ENCODE measurements around the gene DOCK10. TPM values are rescaled to one million over a fixed set of nuclear protein-coding genes. Genes with fewer than 3 reads are reported as not detected.
A peak's percentile ranks its signal among the peaks of the same experiment; 100 is the strongest.

The DOCK10 gene
- total RNA-seq, 1 experiment from 2014 or later = 0.96 TPM

GRCh38 chr2:224847961-224848850, 194.1 kb downstream of the DOCK10 start:
- peaks cover 7% of the 10 kb centered on the region for H3K36me3 Mint-ChIP-seq (ENCODE audit: insufficient read depth, unreplicated experiment)
- BruUV-seq (replicated peaks) = no TSS peak
- no peak overlapping the region for H3K27ac Mint-ChIP-seq (ENCODE audit: low read depth, unreplicated experiment)
- TF ChIP-seq, protein P1, sequence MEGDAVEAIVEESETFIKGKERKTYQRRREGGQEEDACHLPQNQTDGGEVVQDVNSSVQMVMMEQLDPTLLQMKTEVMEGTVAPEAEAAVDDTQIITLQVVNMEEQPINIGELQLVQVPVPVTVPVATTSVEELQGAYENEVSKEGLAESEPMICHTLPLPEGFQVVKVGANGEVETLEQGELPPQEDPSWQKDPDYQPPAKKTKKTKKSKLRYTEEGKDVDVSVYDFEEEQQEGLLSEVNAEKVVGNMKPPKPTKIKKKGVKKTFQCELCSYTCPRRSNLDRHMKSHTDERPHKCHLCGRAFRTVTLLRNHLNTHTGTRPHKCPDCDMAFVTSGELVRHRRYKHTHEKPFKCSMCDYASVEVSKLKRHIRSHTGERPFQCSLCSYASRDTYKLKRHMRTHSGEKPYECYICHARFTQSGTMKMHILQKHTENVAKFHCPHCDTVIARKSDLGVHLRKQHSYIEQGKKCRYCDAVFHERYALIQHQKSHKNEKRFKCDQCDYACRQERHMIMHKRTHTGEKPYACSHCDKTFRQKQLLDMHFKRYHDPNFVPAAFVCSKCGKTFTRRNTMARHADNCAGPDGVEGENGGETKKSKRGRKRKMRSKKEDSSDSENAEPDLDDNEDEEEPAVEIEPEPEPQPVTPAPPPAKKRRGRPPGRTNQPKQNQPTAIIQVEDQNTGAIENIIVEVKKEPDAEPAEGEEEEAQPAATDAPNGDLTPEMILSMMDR (IDR thresholded peaks at IDR 0.05; ENCODE audit: unreplicated experiment) = no peak
- peaks cover 19% of the 10 kb centered on the region for H3K4me1 Mint-ChIP-seq (ENCODE audit: insufficient read depth, unreplicated experiment)
- ChIA-PET POLR2A (interaction anchor here (0.5 to 3.3 kb wide), 18 partner anchors 10 to 263 kb away, joined by 3 to 26 read pairs (median 4); partner anchors contain the start of gene CUL3), CTCF (interaction anchor here (0.6 to 1.1 kb wide), 9 partner anchors 12 to 1368 kb away, joined by 3 to 7 read pairs (median 3); no protein-coding TSS in a partner anchor)
- intact Hi-C loops (cut with micrococcal nuclease) = no loop called here
- no peaks in the 10 kb centered on the region for H3K9me3 Mint-ChIP-seq (ENCODE audit: unreplicated experiment)
- H3K27me3 Mint-ChIP-seq (ENCODE audit: insufficient read depth, unreplicated experiment) = no peaks in the 10 kb centered on the region
- DNase-seq (ENCODE audit: unreplicated experiment) = peak; percentile 98
- H3K4me3 Mint-ChIP-seq (ENCODE audit: unreplicated experiment) = no peak overlapping the region

DNA sequence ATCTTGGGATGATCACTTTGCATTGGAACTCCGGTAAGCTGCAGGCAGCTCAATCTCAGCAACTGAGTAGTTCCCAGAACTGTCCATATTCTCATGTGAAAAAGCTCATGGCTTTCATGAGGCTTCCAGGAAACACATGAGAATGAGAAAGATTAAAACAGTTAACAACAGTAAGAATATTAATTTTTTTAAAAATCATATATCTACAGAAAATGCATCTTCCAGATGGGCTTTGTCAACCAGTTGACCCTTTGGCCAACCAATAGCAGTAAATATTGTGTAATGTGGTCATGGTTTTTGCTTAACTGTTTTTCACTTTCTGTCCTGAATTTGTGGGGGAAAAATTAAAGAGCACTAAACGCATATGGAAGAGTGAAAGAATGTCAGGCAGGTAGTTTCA, 194.9 kb downstream of the DOCK10 start:
- POLR2A ChIA-PET = interaction anchor here (0.5 to 3.3 kb wide), 8 partner anchors 10 to 178 kb away, joined by 3 to 23 read pairs (median 4); no protein-coding TSS in a partner anchor
- BruUV-seq (replicated peaks) = no TSS peak
- no peak overlapping the region for H3K4me3 Mint-ChIP-seq (ENCODE audit: unreplicated experiment)
- peaks cover 27% of the 10 kb centered on the region for H3K4me1 Mint-ChIP-seq (ENCODE audit: insufficient read depth, unreplicated experiment)
- TF ChIP-seq, protein P1 (IDR thresholded peaks at IDR 0.05; ENCODE audit: unreplicated experiment) = no peak
- intact Hi-C loops (cut with micrococcal nuclease) = no loop called here
- H3K27me3 Mint-ChIP-seq (ENCODE audit: insufficient read depth, unreplicated experiment) = no peaks in the 10 kb centered on the region
- DNase-seq (ENCODE audit: unreplicated experiment) = no peak
- peaks cover 7% of the 10 kb centered on the region for H3K36me3 Mint-ChIP-seq (ENCODE audit: insufficient read depth, unreplicated experiment)
- no peak overlapping the region for H3K27ac Mint-ChIP-seq (ENCODE audit: low read depth, unreplicated experiment)
- CTCF ChIA-PET = interaction anchor here (0.8 to 1.0 kb wide), 3 partner anchors 13 to 154 kb away, joined by 3 to 5 read pairs (median 4); no protein-coding TSS in a partner anchor
- no peaks in the 10 kb centered on the region for H3K9me3 Mint-ChIP-seq (ENCODE audit: unreplicated experiment)

- TF ChIP-seq, protein P1 (IDR thresholded peaks at IDR 0.05; ENCODE audit: unreplicated experiment) = no peak
- H3K36me3 Mint-ChIP-seq (ENCODE audit: insufficient read depth, unreplicated experiment) = peaks cover 7% of the 10 kb centered on the region
- BruUV-seq (replicated peaks) = no TSS peak
- no peak overlapping the region for H3K27ac Mint-ChIP-seq (ENCODE audit: low read depth, unreplicated experiment)
- intact Hi-C loops (cut with micrococcal nuclease) = no loop called here
- H3K4me1 Mint-ChIP-seq (ENCODE audit: insufficient read depth, unreplicated experiment) = peaks cover 28% of the 10 kb centered on the region
- H3K9me3 Mint-ChIP-seq (ENCODE audit: unreplicated experiment) = no peaks in the 10 kb centered on the region
- POLR2A ChIA-PET = interaction anchor here (0.8 kb wide), 1 partner anchor 30 kb away, joined by 3 read pairs; no protein-coding TSS in a partner anchor
- H3K27me3 Mint-ChIP-seq (ENCODE audit: insufficient read depth, unreplicated experiment) = no peaks in the 10 kb centered on the region
- CTCF ChIA-PET = interaction anchor here (1.0 to 1.9 kb wide), 2 partner anchors 17 to 155 kb away, joined by 3 to 5 read pairs; no protein-coding TSS in a partner anchor
- H3K4me3 Mint-ChIP-seq (ENCODE audit: unreplicated experiment) = no peak overlapping the region
- no peak for DNase-seq (ENCODE audit: unreplicated experiment)
These were observed 195.6 kb downstream of the DOCK10 start for GRCh38 chr2:224846686-224847085.

- no peak overlapping the region for H3K27ac Mint-ChIP-seq (ENCODE audit: low read depth, unreplicated experiment)
- no peak overlapping the region for H3K4me3 Mint-ChIP-seq (ENCODE audit: unreplicated experiment)
- peaks cover 28% of the 10 kb centered on the region for H3K4me1 Mint-ChIP-seq (ENCODE audit: insufficient read depth, unreplicated experiment)
- intact Hi-C loops (cut with micrococcal nuclease) = no loop called here
- no peaks in the 10 kb centered on the region for H3K27me3 Mint-ChIP-seq (ENCODE audit: insufficient read depth, unreplicated experiment)
- peaks cover 7% of the 10 kb centered on the region for H3K36me3 Mint-ChIP-seq (ENCODE audit: insufficient read depth, unreplicated experiment)
- POLR2A ChIA-PET = no interaction called here
- DNase-seq (ENCODE audit: unreplicated experiment) = no peak
- H3K9me3 Mint-ChIP-seq (ENCODE audit: unreplicated experiment) = no peaks in the 10 kb centered on the region
- no TSS peak for BruUV-seq (replicated peaks)
- CTCF ChIA-PET = interaction anchor here (1.9 kb wide), 1 partner anchor 18 kb away, joined by 5 read pairs; no protein-coding TSS in a partner anchor
- TF ChIP-seq, protein P1 (IDR thresholded peaks at IDR 0.05; ENCODE audit: unreplicated experiment) = no peak
These were observed 196.1 kb downstream of the DOCK10 start for GRCh38 chr2:224846161-224846560.

All from MCF 10A (cell line).